HG03039 (cell line): ENCODE data around the gene RIMBP2.

ENCODE experiments used
- ATAC-seq: cut with Tn5 transposase; IDR thresholded peaks from one replicate; pipeline ENCODE4 v1.9.1; 2021; ENCODE audit warnings: mild to moderate bottlenecking, moderate library complexity; ENCODE audit not compliant: unreplicated experiment

Gene RIMBP2

GRCh38 chr12:130639476-130640424, 76.3 kb downstream of the RIMBP2 start:
- ATAC-seq, result no peak

DNA sequence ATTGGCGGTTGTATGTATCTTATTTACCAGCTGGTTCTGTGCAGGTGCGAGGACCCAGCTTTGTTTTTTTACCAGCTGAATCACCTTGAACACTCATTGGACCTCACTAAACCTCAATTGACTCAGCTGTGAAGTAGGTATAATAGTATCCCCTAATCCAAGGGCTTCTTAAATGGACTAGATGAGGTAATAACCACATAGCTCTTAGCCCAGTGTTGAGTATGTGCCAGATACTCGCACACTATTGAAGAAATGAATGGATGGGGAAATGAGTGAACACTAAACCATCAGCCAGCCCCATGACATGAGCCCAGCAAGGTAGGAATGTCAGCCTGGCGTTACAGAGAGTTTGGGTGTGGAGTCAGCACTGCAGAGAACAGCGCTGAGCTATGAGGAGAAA, 79.7 kb downstream of the RIMBP2 start:
- ATAC-seq, result no peak

GRCh38 chr12:130634866-130635265, 81.2 kb downstream of the RIMBP2 start:
- ATAC-seq, result no peak

- ATAC-seq, result no peak
Observed at GRCh38 chr12:130633771-130634170, 82.3 kb downstream of the RIMBP2 start.

- ATAC-seq, result no peak
Observed at GRCh38 chr12:130632642-130633041, 83.5 kb downstream of the RIMBP2 start.

DNA sequence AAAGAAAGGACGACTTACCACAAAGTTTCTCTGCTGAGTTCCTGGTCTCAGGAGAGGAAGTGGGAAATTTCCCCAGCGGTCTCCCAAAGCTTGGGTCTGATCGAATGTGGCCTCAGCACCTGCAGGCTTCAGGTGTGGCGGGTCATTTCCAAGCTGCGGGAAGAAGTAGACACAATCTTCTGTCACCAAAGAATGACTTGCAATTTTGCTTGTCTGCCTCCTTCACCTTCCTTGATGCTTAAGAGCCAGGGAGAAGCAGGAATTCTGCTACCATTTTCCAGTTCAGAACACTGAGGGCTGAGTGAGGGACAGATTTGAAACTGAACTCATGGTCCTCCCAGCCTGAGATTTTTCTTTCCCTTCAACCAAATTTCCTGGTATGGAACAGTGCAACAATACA, 87.8 kb downstream of the RIMBP2 start:
- ATAC-seq, result no peak

DNA sequence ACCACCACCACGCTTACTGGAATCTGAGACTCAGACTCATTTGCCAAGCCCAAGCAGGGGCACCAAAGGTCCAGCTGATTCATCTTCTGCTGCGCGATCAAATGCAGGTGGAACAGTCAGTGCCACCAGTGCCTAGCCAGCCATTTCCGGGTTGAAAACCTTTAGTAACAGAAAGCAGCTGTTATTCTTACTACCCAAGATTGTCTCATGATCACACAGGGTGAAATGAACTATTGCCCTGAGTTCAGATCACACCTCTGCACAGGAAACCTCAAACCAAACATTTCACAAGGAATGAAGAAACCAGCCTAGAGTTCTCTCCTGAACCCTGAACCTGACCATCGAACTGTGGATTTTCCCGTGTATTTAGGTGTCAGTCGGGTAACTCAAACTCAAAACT, 88.9 kb downstream of the RIMBP2 start:
- ATAC-seq, result no peak

GRCh38 chr12:130626601-130627000, 89.5 kb downstream of the RIMBP2 start:
- ATAC-seq, result no peak

DNA sequence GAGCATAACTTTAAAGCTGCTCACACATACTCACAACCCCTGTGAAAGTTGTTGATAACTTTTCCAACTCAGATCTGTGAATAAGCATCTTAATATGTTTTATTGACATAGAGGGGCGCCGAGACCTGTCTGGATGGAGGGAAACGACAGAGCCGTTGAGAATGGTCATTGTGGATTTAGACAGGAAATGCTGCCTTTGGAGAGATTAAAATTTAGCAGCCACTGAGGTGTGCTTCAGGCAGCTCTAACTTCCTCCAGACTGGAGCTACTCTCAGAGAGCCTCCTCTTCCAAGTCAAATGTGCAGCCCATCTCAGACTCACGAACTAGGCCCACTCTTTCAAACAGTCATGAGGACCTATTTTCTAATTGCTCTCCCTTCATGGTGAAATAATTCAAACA, 90.9 kb downstream of the RIMBP2 start:
- no peak for ATAC-seq

DNA sequence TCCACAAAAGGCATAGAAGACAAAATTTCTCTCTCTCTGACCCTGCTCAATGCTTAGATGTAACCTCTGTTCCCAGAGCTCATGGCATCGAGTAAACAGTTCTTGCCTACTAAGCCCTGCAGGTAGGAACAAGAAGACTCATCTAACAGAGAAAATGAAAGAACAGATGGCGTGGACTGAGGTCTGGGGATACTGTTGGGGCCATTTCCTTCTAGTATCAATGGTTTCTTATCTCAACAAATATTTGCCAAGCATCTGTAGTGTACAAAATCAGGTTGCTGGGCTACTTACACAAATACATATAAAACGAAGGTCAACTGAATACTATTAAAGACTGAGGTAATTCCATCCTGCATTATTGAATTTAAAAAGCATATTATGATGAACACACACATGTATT, 93.3 kb downstream of the RIMBP2 start:
- ATAC-seq, result no peak

DNA sequence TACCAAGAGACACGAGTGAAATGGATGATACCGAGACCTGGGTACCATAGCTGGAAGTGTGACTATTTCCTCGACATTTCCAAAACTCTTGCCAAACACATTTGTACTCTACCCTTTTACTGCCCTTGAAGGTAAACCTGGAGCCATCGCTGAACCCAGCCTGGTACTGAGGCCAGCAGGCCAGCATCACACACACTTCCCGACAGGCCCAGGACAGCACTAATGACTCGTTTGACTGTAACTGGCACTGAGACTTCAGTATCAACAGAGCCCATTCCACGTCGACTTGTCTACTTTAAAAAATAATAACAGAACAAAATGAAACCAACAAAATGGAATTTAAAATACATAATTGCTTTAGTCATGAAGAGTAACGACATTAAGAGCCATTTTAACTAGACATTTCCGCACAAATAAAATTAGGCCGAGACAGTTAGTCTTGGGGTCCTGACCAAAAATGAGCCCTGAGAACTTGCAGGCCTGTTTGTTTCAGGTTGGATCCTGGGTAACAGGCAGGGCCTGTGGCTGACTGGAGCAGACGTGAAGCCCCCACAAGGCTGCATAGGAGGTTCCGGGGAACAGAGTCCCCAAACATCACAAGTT, 94.3 kb downstream of the RIMBP2 start:
- no peak for ATAC-seq

GRCh38 chr12:130620756-130621155, 95.3 kb downstream of the RIMBP2 start:
- ATAC-seq, result no peak

DNA sequence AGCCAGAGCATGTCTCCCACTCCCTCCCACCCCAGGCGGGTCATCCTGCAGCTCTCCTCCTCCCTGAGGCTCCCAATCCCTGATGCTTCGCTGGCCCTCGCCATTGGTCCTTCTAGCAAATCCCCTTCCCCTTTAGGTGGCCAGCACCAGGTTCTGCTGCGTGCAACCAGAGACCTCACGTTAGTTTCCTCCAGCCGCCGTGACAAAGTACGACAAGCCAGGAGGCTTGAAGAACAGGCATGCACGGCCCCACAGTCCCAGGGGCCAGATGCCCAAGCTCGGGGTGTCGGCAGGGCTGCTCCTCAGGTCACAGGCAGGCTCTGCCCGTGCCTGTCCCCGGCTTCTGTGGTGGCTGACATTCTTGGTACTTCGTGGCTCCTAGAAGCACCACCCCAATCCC, 95.8 kb downstream of the RIMBP2 start:
- ATAC-seq, result no peak

DNA sequence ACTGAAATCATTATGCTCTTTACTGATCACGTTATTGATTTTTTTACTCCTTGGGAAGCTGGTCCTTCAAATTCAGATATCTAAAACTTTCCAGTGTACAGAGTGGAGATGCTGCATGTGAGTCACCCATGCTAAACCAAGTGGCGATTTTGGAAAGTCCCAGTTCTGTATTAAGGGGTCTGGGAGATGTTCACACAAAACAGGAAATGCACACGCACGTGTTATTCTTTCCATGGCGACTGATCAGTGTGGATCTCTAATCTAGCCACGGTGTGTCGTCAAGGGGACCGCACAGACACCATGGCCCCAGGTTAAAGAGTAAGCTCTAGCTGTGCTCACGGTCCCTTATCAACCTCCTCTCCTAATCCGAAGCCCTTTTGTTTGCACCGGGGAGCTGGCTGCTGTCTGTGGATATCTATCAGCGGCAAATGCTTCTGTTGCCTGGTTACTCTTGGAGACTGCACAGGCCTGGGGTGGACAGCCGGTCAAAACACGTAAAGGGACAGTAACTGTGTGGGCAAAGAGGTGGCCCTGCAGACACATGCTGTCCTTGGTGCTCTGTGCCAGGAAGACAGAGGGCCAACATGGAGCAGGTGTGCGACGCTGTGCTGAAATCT, 96.6 kb downstream of the RIMBP2 start:
- ATAC-seq, result no peak

DNA sequence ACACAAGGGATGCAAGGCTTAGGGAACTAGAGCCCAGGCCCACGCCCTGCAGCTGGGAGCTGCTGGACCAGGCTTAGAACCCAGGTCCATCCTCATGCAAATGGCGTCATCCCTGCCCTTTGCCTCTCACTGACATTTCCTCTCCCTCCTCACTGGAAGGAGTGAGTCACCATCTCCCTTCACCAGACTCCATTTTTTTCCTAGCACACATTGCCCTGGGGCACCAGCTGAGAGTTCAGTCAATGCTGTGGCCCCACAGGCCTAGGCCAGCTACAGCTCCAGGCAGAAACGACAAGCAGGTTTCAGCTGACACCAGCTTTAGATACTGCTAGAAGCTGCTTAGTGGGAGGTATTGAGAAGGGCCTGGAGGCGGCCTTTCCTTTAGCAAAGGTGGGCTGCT, 98.9 kb downstream of the RIMBP2 start:
- no peak for ATAC-seq

- ATAC-seq, result no peak
Observed at GRCh38 chr12:130615861-130616345, 100.2 kb downstream of the RIMBP2 start.

DNA sequence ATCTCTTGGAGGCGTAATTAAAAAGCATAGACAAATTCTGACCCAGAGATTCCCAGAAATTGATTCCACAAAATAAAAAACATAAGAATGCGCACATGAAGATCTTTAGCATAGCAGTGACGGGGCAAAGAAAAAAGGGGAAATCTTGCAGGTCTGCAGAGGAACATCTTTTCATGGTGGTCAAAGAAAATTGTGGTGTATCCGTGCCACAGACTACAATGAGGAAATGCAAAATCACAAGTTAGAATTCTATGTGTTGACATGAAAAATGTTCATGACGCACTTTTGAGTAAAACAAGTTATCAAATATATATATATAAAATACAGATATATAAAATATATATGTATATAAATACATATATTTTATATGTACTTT, 101.6 kb downstream of the RIMBP2 start:
- no peak for ATAC-seq

GRCh38 chr12:130613831-130614529, 102.1 kb downstream of the RIMBP2 start:
- no peak for ATAC-seq

DNA sequence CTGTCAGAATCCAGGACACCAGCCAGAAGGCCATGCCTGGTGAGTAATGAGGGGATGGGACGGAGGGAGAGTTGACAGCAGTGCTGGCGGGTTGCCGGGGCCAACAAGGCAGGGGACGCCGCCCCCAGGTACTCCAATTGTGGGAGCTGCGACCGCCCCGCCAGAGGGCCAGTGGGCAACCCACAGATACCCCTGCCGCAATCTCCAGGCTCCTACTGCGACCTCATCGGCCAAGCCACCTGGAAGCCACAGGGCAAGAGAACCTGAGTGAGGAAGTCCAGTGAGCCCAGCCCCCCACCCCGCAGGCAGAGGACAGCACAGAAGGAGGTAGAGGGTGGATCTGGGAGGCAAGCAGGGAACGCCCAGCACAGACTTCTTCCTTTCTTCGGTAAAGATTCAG, 103.0 kb downstream of the RIMBP2 start:
- ATAC-seq, result no peak

DNA sequence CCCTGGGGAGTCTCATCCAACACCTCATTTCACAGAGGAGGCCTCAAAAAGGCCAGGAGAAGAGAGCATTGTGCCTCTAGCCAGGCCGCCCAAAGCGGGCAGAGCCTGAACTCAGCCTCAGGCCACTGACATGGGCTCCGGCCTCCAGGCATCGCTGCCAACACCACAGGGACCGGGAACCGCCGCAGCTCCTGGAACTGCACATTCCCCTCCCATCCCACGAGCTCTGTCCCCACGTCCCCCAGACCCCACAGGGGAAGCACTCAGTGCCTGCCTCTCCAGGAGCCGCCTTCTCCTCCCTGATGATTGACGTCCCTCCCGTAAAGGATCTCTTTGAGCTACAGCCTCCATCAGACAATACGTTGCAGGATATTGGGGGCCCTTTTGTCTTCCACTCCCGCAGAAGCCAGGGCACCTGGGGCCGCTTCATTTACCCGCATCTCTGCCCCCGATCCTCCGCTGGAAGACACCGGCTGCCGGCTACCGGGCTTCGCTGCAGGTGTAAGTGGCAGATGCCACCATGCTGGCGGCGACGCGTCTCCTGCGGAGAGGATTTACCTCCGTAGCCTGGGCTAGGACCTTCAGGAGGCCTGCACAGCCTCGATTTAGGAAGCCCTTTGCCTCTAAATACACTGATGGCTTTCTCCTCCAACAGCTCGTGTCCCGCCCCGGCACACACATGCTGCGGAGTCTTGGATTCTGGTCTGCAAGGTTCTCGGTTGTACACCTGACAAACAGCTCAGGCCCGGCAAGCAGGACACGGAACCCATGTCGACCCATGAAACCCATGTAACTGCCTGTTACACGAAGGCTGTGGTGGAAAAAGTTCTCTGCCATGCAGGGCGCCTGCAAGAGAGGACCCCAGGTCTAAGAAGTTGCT, 104.8 kb downstream of the RIMBP2 start:
- no peak for ATAC-seq
